GM12872 (cell line): ENCODE data around the gene CCNY.

Source experiments
- CTCF ChIP-seq: IDR thresholded peaks from 3 replicates; pipeline ENCODE4 v1.5.1; 2011; ENCODE audit warnings: low read depth, mild to moderate bottlenecking, low read length, moderate library complexity; ENCODE audit not compliant: insufficient read depth

CCNY gene

GRCh38 chr10:35359873-35360272 is 23.6 kb downstream of the CCNY start:
- no peak for TF ChIP-seq CTCF

- TF ChIP-seq CTCF: no peak
These were observed 26.5 kb downstream of the CCNY start for GRCh38 chr10:35362701-35363350.

- TF ChIP-seq CTCF: no peak
These were observed 27.3 kb downstream of the CCNY start for GRCh38 chr10:35363587-35363986.

- no peak for TF ChIP-seq CTCF
These were observed 28.5 kb downstream of the CCNY start for GRCh38 chr10:35364808-35365207.

- no peak for TF ChIP-seq CTCF
These were observed 29.7 kb downstream of the CCNY start for GRCh38 chr10:35365994-35366393.

GRCh38 chr10:35367107-35367859 is 31.0 kb downstream of the CCNY start:
- TF ChIP-seq CTCF: no peak

- TF ChIP-seq CTCF: no peak
These were observed 31.7 kb downstream of the CCNY start for GRCh38 chr10:35367982-35368381.
